Stomach smooth muscle (tissue), 2 donors: Measurements from ENCODE around the gene DGLUCY.
A peak's percentile ranks its signal among the peaks of the same experiment; 100 is the strongest.
"Not testable (repeated sequence)": the region's sequence is repeated elsewhere in the genome, so short reads cannot be mapped to it uniquely, and the experiment has no call there.

Source experiments
- H3K27ac ChIP-seq: one replicate; pipeline ENCODE4 v1.7.0; 2013; ENCODE audit warnings: mild to moderate bottlenecking, low read length, inconsistent platforms
- H3K27me3 ChIP-seq, 2 donors: one replicate each; pipeline ENCODE4 v1.7.0; 2013; ENCODE audit warnings: low read length in 2 of 2; ENCODE audit not compliant: insufficient read depth in 2 of 2, control insufficient read depth in 1 of 2
- H3K36me3 ChIP-seq, 2 donors: one replicate each; pipeline ENCODE4 v1.7.0; 2013; ENCODE audit warnings: low read length in 2 of 2; ENCODE audit not compliant: control insufficient read depth in 2 of 2, insufficient read depth in 2 of 2
- H3K4me1 ChIP-seq: one replicate; pipeline ENCODE4 v1.7.0; 2013; ENCODE audit warnings: low read length; ENCODE audit not compliant: control insufficient read depth, insufficient read depth
- H3K4me3 ChIP-seq, 2 donors: one replicate each; pipeline ENCODE4 v1.7.0; 2013; ENCODE audit warnings: low read length in 2 of 2
- H3K9ac ChIP-seq, 2 donors: one replicate each; pipeline ENCODE4 v1.7.0; 2013; ENCODE audit warnings: low read length in 2 of 2, mild to moderate bottlenecking in 1 of 2
- H3K9me3 ChIP-seq, 2 donors: one replicate each; pipeline ENCODE4 v1.7.0; 2013; ENCODE audit warnings: low read length in 2 of 2; ENCODE audit not compliant: control insufficient read depth in 2 of 2
- donor health status: healthy.
- donor health status: Pancreatic carcinoma.

DGLUCY gene

DNA sequence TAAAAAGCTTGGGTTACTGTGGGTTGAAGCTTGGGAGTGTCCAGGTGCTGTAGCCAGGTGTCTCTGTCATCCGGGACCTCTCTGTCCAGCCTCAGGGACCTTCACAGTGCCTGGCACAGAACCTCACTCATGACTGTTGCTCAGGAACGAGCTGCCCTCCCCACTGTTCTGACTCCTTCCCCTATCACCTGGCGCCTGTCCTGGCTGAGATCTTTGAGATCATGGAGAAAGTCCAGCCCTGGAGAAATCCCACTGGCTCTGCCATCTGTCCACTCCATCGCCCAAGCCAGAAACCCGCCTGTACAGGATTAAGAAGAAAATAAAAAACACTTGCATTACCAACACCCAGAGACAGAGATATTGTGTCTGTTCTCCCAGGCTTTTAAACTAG lies 53.5 kb downstream of the DGLUCY start:
- Histone ChIP-seq H3K9ac (no peak overlapping the region), H3K9me3 (no peaks in the 10 kb centered on the region), H3K4me3 (no peak overlapping the region), H3K27me3 (no peaks in the 10 kb centered on the region), H3K27ac (no peak overlapping the region), H3K4me1 (peaks cover 33% of the 10 kb centered on the region), H3K36me3 (peaks cover 36 to 39% of the 10 kb centered on the region in 2 donors)

- H3K4me3 ChIP-seq = peak overlapping the region in 1 of 2 donors; percentile 49
- no peaks in the 10 kb centered on the region for H3K27me3 ChIP-seq
- peaks cover 32% of the 10 kb centered on the region for H3K4me1 ChIP-seq
- H3K36me3 ChIP-seq = peaks cover 26 to 33% of the 10 kb centered on the region in 2 donors
- H3K9me3 ChIP-seq = no peaks in the 10 kb centered on the region
- H3K9ac ChIP-seq = peak overlapping the region; percentile 43 to 64
- peak overlapping the region; percentile 84 for H3K27ac ChIP-seq
These were observed 56.1 kb downstream of the DGLUCY start for GRCh38 chr14:91169951-91170350.

DNA sequence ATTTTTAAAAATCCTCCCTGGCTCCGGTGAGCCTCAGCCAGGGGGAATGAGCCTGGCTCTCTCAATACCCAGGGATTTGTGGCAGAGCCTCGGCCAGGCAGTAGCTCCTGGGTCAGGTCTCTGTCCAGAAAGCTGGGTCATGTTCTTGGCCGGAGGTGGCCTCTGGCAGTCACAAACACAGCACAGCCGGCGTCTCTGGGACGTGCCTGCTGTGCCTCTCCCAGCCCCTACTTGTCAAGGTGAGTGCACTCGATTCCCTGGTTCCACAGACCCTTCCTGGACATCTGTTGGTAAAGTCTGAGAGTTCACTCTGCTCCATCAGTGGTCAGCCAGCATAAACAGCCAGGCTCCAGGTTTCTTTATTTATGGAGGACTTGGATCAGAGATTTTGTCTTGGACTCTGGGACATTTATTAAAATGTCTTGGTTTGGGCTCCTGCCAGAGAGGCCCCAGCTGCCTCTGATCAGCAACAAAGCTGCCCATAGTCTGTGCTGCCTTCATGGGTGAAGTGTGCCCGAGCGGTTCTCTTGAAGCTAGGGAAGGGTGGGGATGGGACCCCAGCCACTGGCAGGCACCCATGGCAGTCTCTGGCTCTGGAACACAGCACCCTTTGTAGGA lies 56.7 kb downstream of the DGLUCY start:
- no peaks in the 10 kb centered on the region for H3K27me3 ChIP-seq
- H3K27ac ChIP-seq = peak overlapping the region; percentile 84
- H3K4me1 ChIP-seq = peaks cover 32% of the 10 kb centered on the region
- peak overlapping the region; percentile 43 to 64 for H3K9ac ChIP-seq
- H3K4me3 ChIP-seq = peak overlapping the region in 1 of 2 donors; percentile 49
- H3K9me3 ChIP-seq = no peaks in the 10 kb centered on the region
- H3K36me3 ChIP-seq = peaks cover 25 to 33% of the 10 kb centered on the region in 2 donors

- Histone ChIP-seq H3K27me3 (no peaks in the 10 kb centered on the region), H3K9ac (no peak overlapping the region), H3K4me1 (peaks cover 32% of the 10 kb centered on the region), H3K36me3 (peaks cover 22 to 32% of the 10 kb centered on the region in 2 donors), H3K27ac (peak overlapping the region; percentile 84), H3K9me3 (no peaks in the 10 kb centered on the region), H3K4me3 (no peak overlapping the region)
These were observed 57.4 kb downstream of the DGLUCY start for GRCh38 chr14:91171291-91171690.

GRCh38 chr14:91173221-91173670 lies 59.4 kb downstream of the DGLUCY start:
- Histone ChIP-seq H3K4me3 (no peak overlapping the region), H3K27me3 (no peaks in the 10 kb centered on the region), H3K4me1 (peaks cover 32% of the 10 kb centered on the region), H3K9me3 (no peaks in the 10 kb centered on the region), H3K27ac (no peak overlapping the region), H3K9ac (peak overlapping the region in 1 of 2 donors; percentile 29), H3K36me3 (peaks cover 13 to 30% of the 10 kb centered on the region in 2 donors)

- H3K27ac ChIP-seq = no peak overlapping the region
These were observed 60.0 kb downstream of the DGLUCY start for GRCh38 chr14:91173904-91174303.

DNA sequence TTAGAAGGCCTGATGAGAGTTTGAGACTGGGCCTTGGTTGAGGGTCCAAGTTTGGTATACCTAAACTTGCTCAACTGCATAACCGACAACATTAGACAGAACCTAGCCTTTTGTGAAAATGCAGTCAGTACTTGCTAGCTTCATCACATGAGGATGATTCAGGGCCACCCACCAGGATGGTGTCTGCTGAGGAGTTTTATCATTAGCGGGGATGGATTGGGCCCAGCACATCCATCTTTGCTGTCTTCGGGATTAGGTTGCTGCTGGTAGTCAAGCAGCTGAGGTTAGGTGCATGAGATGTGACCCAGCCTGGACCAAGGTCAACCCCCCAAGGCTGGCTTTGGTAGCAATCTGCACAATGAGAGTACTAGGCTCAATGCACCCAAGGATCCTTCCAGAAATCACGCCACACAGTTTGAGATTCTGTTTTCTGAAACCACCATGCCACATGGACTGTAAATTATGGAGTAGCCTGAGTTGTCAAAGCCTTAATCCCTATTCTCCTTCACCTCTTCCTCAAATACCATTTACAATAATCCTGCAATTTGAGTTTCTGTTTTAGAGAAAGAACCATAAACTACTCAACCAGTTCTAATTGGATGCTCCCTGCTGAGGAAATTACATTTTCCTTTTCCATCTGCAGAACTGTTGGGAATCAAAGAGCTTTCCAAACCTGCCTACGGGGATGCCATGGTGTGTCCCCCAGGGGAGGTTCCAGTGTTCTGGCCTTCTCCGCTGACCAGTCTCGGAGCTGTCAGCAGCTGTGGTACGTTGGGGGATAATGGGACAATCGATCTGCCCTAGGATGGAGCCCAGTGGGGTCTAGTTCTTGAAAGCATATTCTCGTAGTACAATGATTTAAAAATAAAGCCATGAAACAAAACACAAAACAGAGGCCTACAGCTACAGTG lies 61.7 kb downstream of the DGLUCY start:
- no peaks in the 10 kb centered on the region for H3K9me3 ChIP-seq
- H3K4me1 ChIP-seq = peaks cover 20% of the 10 kb centered on the region
- H3K27ac ChIP-seq = no peak overlapping the region
- no peaks in the 10 kb centered on the region for H3K27me3 ChIP-seq
- H3K4me3 ChIP-seq = no peak overlapping the region
- H3K9ac ChIP-seq = peak overlapping the region in 1 of 2 donors; percentile 5
- peaks cover 12 to 28% of the 10 kb centered on the region in 2 donors for H3K36me3 ChIP-seq

More at GRCh38 chr14:91173904-91174303, 60.0 kb downstream of the DGLUCY start:
- Histone ChIP-seq H3K9ac (no peak overlapping the region), H3K27me3 (no peaks in the 10 kb centered on the region), H3K4me1 (peaks cover 32% of the 10 kb centered on the region), H3K36me3 (peaks cover 9 to 27% of the 10 kb centered on the region in 2 donors), H3K9me3 (no peaks in the 10 kb centered on the region), H3K4me3 (no peak overlapping the region)

DNA sequence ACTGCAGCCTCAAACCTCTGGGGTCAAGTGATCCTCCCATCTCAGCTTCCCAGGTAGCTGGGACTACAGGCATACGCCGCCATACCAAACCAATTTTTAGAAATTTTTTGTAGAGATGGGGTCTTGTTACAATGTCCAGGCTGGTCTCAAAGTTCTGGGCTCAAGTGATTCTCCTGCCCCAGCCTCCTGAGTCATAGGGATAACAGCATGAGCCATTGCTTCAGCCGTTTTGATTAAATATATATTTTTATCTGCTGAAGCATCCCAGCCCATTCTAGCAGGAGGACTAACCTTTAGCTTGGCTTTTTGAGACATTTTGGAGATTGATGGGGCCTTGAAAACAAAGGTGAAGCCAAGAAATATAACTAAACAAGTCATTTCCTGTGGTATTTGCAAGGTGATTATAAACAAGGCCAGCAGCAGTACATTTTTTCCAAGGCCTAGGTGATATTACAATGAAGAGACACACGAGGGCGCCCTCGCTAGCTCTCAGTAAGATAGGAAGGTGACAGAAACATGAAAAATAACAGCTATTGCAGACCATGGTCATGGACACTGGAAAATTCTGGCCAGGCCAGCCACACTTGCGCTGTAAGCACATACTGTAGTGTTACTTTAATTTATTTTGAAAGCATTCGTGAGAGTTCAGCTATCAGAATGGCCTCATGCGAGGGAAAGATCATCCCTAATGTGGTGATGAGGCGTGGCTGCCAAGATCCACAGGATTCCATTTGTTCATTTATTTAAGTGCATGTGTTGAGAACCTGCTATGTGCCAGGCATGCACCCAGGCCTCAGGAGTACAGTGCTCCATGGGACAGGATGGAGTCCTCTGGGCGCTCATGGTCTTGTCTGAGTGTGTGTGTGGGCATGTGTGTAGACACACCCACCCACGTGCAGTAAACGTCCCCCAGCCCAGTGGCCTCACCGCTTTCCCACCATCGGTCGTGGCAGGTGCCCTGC lies 63.5 kb downstream of the DGLUCY start:
- no peak overlapping the region for H3K4me3 ChIP-seq
- no peaks in the 10 kb centered on the region for H3K9me3 ChIP-seq
- H3K4me1 ChIP-seq = peaks cover 8% of the 10 kb centered on the region
- peaks cover 19 to 39% of the 10 kb centered on the region in 2 donors for H3K36me3 ChIP-seq
- no peak overlapping the region for H3K9ac ChIP-seq
- H3K27ac ChIP-seq = no peak overlapping the region
- H3K27me3 ChIP-seq = no peaks in the 10 kb centered on the region

DNA sequence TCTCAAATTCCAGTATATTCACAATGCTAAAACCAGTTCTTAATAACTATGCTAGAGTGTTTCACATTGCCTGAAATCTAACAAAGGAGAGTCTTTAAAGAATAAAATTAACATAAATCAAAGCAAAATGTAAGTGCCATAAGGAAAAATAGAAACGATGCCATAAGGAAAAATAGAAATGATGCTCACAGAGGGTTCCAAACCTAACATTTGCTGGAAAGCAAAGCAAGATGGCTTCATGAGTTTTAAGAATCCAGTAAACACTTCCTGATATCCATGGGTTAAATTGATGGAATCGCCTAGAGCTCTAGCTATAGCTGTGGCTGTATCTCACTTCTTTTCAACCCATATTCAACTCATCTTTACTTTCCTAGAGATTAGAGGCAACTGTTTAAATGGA lies 66.7 kb downstream of the DGLUCY start:
- no peak overlapping the region for H3K4me3 ChIP-seq
- H3K36me3 ChIP-seq = peaks cover 23 to 38% of the 10 kb centered on the region in 2 donors
- H3K9ac ChIP-seq = no peak overlapping the region
- H3K4me1 ChIP-seq = no peaks in the 10 kb centered on the region
- H3K27me3 ChIP-seq = no peaks in the 10 kb centered on the region
- no peak overlapping the region for H3K27ac ChIP-seq
- no peaks in the 10 kb centered on the region for H3K9me3 ChIP-seq

DNA sequence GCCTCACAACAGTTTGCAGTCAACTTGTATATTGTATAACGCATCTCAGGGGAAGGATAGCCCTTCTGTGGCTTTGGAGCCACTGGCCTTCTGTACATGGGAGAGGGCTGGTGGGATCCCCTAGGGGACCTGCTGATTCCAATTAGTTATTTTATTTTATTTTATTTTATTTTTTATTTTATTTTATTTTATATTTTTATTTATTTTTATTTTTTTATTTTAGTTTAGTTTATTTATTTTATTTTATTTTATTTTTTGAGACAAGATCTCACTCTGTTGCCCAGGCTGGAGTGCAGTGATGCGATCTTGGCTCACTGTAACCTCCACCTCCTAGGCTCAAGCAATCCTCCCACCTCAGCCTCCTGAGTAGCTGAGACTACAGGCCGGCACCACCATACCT lies 68.9 kb downstream of the DGLUCY start:
- H3K27ac ChIP-seq, H3K9ac ChIP-seq, H3K4me1 ChIP-seq, H3K9me3 ChIP-seq, H3K27me3 ChIP-seq, H3K4me3 ChIP-seq: not testable (repeated sequence)
- H3K36me3 ChIP-seq = peaks cover 36 to 45% of the 10 kb centered on the region in 2 donors
